Measurements from ENCODE around the gene ITLN1.
"Not testable (repeated sequence)": the region's sequence is repeated elsewhere in the genome, so short reads cannot be mapped to it uniquely, and the experiment has no call there.

The ITLN1 gene

GRCh38 chr1:160882582-160882981, 2.4 kb downstream of the ITLN1 start:
- ATAC-seq: no peak

GRCh38 chr1:160881264-160881663, 3.7 kb downstream of the ITLN1 start:
- ATAC-seq: not testable (repeated sequence)

GRCh38 chr1:160880216-160880615, 4.8 kb downstream of the ITLN1 start:
- no peak for ATAC-seq

- ATAC-seq: peak; percentile 79 to 89
Measured at GRCh38 chr1:160879056-160879455, 5.9 kb downstream of the ITLN1 start.

- no peak for ATAC-seq
Measured at GRCh38 chr1:160877221-160877620, 7.8 kb downstream of the ITLN1 start.

- no peak for ATAC-seq
Measured at GRCh38 chr1:160876311-160876710, 8.7 kb downstream of the ITLN1 start.

- ATAC-seq: not testable (repeated sequence)
Measured at GRCh38 chr1:160875591-160875990, 9.4 kb downstream of the ITLN1 start.

GRCh38 chr1:160874935-160875334, 10.0 kb downstream of the ITLN1 start:
- ATAC-seq: peak; percentile 72 to 76

- no peak for ATAC-seq
Measured at GRCh38 chr1:160868141-160868540, 16.8 kb downstream of the ITLN1 start.

- ATAC-seq: not testable (repeated sequence)
Measured at GRCh38 chr1:160867651-160868050, 17.3 kb downstream of the ITLN1 start.

GRCh38 chr1:160866695-160867260, 18.2 kb downstream of the ITLN1 start:
- no peak for ATAC-seq

- ATAC-seq: no peak
Measured at GRCh38 chr1:160866001-160866694, 18.8 kb downstream of the ITLN1 start.

- no peak for ATAC-seq
Measured at GRCh38 chr1:160865337-160865736, 19.6 kb downstream of the ITLN1 start.

GRCh38 chr1:160864173-160864572, 20.8 kb downstream of the ITLN1 start:
- no peak for ATAC-seq

GRCh38 chr1:160863774-160864131, 21.2 kb downstream of the ITLN1 start:
- no peak for ATAC-seq

GRCh38 chr1:160863061-160863773, 21.8 kb downstream of the ITLN1 start:
- ATAC-seq: no peak

GRCh38 chr1:160862203-160863060, 22.5 kb downstream of the ITLN1 start, which contains the start of gene CD244:
Gene CD244, minus strand, starts transcription at chr1:160862887. Its CDS starts 210 bp downstream, at chr1:160862677.
- peak; percentile 61 to 82 for ATAC-seq

- no peak for ATAC-seq
Measured at GRCh38 chr1:160860840-160861505, 24.0 kb downstream of the ITLN1 start.

- ATAC-seq: no peak
Measured at GRCh38 chr1:160859166-160859565, 25.8 kb downstream of the ITLN1 start.

GRCh38 chr1:160858507-160858906, 26.5 kb downstream of the ITLN1 start:
- no peak for ATAC-seq

GRCh38 chr1:160858097-160858496, 26.9 kb downstream of the ITLN1 start:
- no peak for ATAC-seq

All from activated CD4-positive, CD25-positive, alpha-beta regulatory T cell treated with anti-CD3 and anti-CD28 coated beads, Interleukin-2, amount 50 U/mL, for 24 hours (primary cell).